Ascending aorta (tissue), 2 donors: Measurements from ENCODE around the gene RALGAPA2. TPM values are rescaled to one million over a fixed set of nuclear protein-coding genes. Genes with fewer than 3 reads are reported as not detected.

ENCODE experiments used
- DNase-seq, 2 donors: peaks; one replicate each; pipeline ENCODE4 v3.0.0-alpha.2; 2019; ENCODE audit warnings: low spot score in 2 of 2
- H3K27ac ChIP-seq, 2 donors: fragments of 200-600 bp; sonication (generic); one replicate each; pipeline ENCODE4 v1.5.1; 2016 to 2017; ENCODE audit warnings: mild to moderate bottlenecking in 1 of 2
- H3K27me3 ChIP-seq: fragments of 200-600 bp; sonication (generic); one replicate; pipeline ENCODE4 v1.5.1; 2017
- H3K36me3 ChIP-seq, 2 donors: fragments of 200-600 bp; sonication (generic); one replicate each; pipeline ENCODE4 v1.5.1; 2016
- H3K4me1 ChIP-seq, 2 donors: fragments of 200-600 bp; sonication (generic); one replicate each; pipeline ENCODE4 v1.5.1; 2016 to 2017; ENCODE audit warnings: mild to moderate bottlenecking in 1 of 2
- H3K4me3 ChIP-seq, 2 donors: fragments of 200-600 bp; sonication (generic); one replicate each; pipeline ENCODE4 v1.5.1; 2016 to 2017; ENCODE audit warnings: mild to moderate bottlenecking in 1 of 2
- H3K9me3 ChIP-seq, 2 donors: fragments of 200-600 bp; sonication (generic); one replicate each; pipeline ENCODE4 v1.5.1; 2016
- intact Hi-C: fragments of 100-400 bp; cut with DNase I; formaldehyde crosslinking; loops from one replicate; pipeline ENCODE4 v1.15.1; 2023
- total RNA-seq: library from RNA; depleted of rRNA; stranded (reverse); fragments of >200 nt; gene quantifications from one replicate; pipeline ENCODE4 v1.1.0, GENCODE V29; 2016
- TF ChIP-seq, protein P1 (sequence below), 3 experiments: fragments of 200-600 bp in 2 of 3; fragments of 450-650 bp in 1 of 3; sonication (generic) in 2 of 3; IDR thresholded peaks; one replicate each; pipeline ENCODE4 v1.5.1; 2016 to 2019; ENCODE audit warnings: antibody characterized with exemption in 3 of 3, mild to moderate bottlenecking in 1 of 3, moderate library complexity in 1 of 3

Gene RALGAPA2
- total RNA-seq, 1 donor from 2014 or later = 68.9 TPM

DNA sequence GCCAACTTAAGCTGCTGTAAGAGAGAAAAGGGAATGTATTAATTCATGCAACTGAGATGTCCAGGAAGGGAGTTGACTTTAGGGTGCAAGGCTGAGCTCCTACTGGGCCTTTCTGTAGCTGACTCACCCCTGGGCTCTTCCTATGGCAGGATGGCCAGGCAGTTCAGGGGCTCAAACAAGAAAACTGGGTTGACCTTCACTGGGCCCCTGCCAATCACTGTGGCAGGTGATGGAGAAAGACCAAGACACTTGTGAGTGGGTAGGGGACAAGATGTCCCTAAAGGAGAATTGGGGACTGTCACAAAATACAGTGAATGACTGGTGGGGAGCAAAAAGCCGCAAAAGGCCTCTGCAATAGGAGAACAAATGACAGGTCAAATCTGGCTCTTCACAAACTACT lies 21.5 kb upstream of the RALGAPA2 start:
- Histone ChIP-seq H3K9me3 (no peaks in the 10 kb centered on the region), H3K4me1 (peaks cover 6 to 14% of the 10 kb centered on the region in 2 donors), H3K4me3 (no peak overlapping the region), H3K27ac (peak overlapping the region; percentile 9 to 11), H3K36me3 (no peaks in the 10 kb centered on the region), H3K27me3 (no peaks in the 10 kb centered on the region)
- DNase-seq = no peak
- intact Hi-C loops = loop anchor here (2.0 kb wide), 1 partner anchor 21 kb away; the partner anchor contains the start of gene RALGAPA2
- TF ChIP-seq, protein P1, sequence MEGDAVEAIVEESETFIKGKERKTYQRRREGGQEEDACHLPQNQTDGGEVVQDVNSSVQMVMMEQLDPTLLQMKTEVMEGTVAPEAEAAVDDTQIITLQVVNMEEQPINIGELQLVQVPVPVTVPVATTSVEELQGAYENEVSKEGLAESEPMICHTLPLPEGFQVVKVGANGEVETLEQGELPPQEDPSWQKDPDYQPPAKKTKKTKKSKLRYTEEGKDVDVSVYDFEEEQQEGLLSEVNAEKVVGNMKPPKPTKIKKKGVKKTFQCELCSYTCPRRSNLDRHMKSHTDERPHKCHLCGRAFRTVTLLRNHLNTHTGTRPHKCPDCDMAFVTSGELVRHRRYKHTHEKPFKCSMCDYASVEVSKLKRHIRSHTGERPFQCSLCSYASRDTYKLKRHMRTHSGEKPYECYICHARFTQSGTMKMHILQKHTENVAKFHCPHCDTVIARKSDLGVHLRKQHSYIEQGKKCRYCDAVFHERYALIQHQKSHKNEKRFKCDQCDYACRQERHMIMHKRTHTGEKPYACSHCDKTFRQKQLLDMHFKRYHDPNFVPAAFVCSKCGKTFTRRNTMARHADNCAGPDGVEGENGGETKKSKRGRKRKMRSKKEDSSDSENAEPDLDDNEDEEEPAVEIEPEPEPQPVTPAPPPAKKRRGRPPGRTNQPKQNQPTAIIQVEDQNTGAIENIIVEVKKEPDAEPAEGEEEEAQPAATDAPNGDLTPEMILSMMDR (IDR thresholded peaks at IDR 0.05) = no peak

DNA sequence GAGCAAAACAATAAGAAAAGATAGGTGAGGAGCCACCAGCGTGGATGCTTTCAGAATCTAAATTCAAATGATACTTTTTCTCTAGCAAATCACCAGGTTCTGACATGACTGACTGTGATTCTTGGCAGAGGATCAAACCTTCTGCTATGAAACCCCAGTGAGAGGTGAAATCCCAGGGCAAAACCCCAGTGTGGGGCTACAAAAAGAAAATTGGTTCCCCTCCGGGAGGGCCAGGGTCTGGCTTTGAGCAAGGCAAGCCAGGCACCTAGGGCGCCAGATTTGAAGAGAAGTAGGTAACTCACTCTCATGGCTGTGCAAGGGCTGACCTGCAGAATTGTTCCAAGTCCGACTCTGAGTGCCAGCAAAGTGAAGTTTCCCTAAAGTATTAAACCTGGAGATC lies 20.2 kb upstream of the RALGAPA2 start:
- intact Hi-C loops = loop anchor here (2.0 kb wide), 1 partner anchor 20 kb away; the partner anchor contains the start of gene RALGAPA2
- Histone ChIP-seq H3K4me3 (no peak overlapping the region), H3K27ac (peak overlapping the region; percentile 80 to 82), H3K9me3 (no peaks in the 10 kb centered on the region), H3K27me3 (no peaks in the 10 kb centered on the region), H3K36me3 (no peaks in the 10 kb centered on the region), H3K4me1 (peaks cover 6 to 14% of the 10 kb centered on the region in 2 donors)
- no peak for DNase-seq
- TF ChIP-seq, protein P1 (IDR thresholded peaks at IDR 0.05) = no peak

DNA sequence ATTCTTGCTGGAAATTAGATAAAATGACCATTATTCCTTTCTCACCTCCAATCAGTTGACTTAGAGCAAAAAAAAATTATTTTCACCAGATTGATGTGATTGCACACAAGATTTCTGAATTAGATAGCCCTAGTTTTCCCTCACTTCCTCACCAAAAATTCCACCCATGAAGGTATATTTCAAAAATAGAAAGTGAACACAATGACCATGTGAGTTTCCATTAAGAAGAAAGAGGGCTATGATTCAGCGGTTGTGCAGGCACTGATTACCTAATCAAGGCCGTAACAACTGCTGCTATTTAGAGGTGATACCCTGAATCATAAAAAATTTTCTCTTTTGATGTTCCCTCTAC lies 19.5 kb upstream of the RALGAPA2 start:
- H3K27ac ChIP-seq = peak overlapping the region; percentile 80 to 82

DNA sequence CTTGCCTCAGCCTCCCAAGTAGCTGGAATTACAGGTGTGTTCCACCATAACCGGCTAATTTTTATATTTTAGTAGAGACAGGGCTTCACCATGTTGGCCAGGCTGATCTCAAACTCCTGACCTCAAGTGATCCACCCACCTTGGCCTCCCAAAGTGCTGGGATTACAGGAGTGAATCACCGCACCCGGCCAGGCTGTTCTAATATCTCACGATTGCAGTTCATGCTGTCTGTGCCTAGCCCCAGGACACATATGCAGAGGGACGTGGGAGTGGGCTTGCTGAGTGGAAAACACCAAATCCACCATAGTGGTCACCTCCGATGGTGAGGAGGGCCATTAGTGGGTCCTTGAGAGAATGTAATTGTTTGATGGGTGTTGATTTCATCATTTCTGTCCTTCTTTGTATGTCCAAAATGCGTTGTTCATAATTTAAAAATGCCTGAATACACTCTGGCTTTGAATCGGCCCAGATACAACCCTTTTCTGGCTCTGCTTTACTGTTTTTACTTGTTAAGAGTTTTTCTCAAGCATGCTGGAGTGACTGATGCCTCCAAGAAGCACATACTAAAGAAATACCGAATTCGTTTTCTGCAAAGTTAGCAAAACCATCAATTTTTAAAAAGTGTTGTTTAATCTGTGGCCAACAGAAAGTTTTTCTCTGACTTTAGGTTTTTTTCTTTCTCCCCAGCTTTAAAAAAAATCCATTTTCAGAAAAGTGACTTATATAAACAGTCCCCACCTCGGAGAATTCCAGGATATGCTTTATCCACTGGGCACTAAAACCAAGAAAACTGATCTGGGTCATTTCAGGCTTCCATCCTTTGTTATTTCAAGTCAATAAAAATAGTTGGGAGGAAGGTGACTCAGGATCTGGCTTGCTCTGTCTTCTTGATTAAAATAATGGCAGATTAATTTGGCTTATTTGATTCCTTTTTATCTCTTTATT lies 18.8 kb upstream of the RALGAPA2 start:
- Histone ChIP-seq H3K4me1 (peaks cover 6 to 14% of the 10 kb centered on the region in 2 donors), H3K4me3 (peak overlapping the region in 1 of 2 donors; percentile 13), H3K36me3 (no peaks in the 10 kb centered on the region), H3K9me3 (no peaks in the 10 kb centered on the region), H3K27me3 (no peaks in the 10 kb centered on the region), H3K27ac (peak overlapping the region; percentile 80 to 82)
- intact Hi-C loops = no loop called here
- TF ChIP-seq, protein P1 (IDR thresholded peaks at IDR 0.05) = no peak
- DNase-seq = no peak

More for the DNA sequence above, 19.5 kb upstream of the RALGAPA2 start:
- intact Hi-C loops = loop anchor here (2.0 kb wide), 1 partner anchor 19 kb away; the partner anchor contains the start of gene RALGAPA2
- H3K36me3 ChIP-seq = no peaks in the 10 kb centered on the region
- no peaks in the 10 kb centered on the region for H3K9me3 ChIP-seq
- DNase-seq = no peak
- TF ChIP-seq, protein P1 (IDR thresholded peaks at IDR 0.05) = no peak
- no peaks in the 10 kb centered on the region for H3K27me3 ChIP-seq
- no peak overlapping the region for H3K4me3 ChIP-seq
- peaks cover 6 to 14% of the 10 kb centered on the region in 2 donors for H3K4me1 ChIP-seq

DNA sequence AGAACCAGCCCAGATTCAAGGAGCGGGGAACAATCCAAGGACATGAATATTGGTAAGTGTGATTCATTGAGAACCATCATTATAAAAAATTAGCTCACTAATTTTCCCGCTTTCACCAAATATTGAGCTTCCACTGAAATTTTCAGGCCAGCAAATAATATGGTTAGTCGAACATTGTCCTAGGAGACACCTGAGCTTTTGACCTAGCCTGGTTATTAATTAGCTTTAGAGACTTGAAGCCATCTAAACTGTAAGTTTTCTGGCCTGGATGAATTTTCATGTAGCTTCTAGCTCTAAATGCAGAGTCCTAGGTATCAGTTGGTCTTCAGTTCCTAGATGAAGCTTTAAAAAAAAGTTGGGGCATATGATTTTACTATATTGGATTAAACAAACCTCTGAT lies 17.1 kb upstream of the RALGAPA2 start:
- H3K27me3 ChIP-seq = no peaks in the 10 kb centered on the region
- no peak overlapping the region for H3K27ac ChIP-seq
- TF ChIP-seq, protein P1 (IDR thresholded peaks at IDR 0.05) = no peak
- no peak for DNase-seq
- intact Hi-C loops = no loop called here
- peaks cover 6 to 14% of the 10 kb centered on the region in 2 donors for H3K4me1 ChIP-seq
- H3K4me3 ChIP-seq = no peak overlapping the region
- H3K36me3 ChIP-seq = no peaks in the 10 kb centered on the region
- no peaks in the 10 kb centered on the region for H3K9me3 ChIP-seq
